HG03135 (cell line): ENCODE results near the gene SEPTIN12.

Experiments used
- ATAC-seq: cut with Tn5 transposase; IDR thresholded peaks from one replicate; pipeline ENCODE4 v1.9.1; 2021; ENCODE audit warnings: mild to moderate bottlenecking, moderate library complexity; ENCODE audit not compliant: unreplicated experiment

SEPTIN12 gene

GRCh38 chr16:4787627-4788482 is at the start of gene SEPTIN12:
SEPTIN12 (minus strand) TSS chr16:4788345; CDS start chr16:4787645, 700 bp downstream.
- ATAC-seq: no peak

GRCh38 chr16:4836727-4837126 is 48.6 kb upstream of the SEPTIN12 start:
- ATAC-seq: no peak

- ATAC-seq: no peak
Measured at GRCh38 chr16:4833584-4833983, 45.4 kb upstream of the SEPTIN12 start.

GRCh38 chr16:4832698-4833343 is 44.7 kb upstream of the SEPTIN12 start:
- ATAC-seq: no peak

- ATAC-seq: no peak
Measured at GRCh38 chr16:4831616-4832015, 43.5 kb upstream of the SEPTIN12 start.

- no peak for ATAC-seq
Measured at GRCh38 chr16:4830408-4830807, 42.3 kb upstream of the SEPTIN12 start.

GRCh38 chr16:4828567-4829321 is 40.6 kb upstream of the SEPTIN12 start:
- no peak for ATAC-seq

GRCh38 chr16:4826980-4827379 is 38.8 kb upstream of the SEPTIN12 start:
- no peak for ATAC-seq

- ATAC-seq: no peak
Measured at GRCh38 chr16:4826526-4826925, 38.4 kb upstream of the SEPTIN12 start.

GRCh38 chr16:4825196-4825595 is 37.1 kb upstream of the SEPTIN12 start:
- no peak for ATAC-seq

- no peak for ATAC-seq
Measured at GRCh38 chr16:4820652-4821051, 32.5 kb upstream of the SEPTIN12 start.

GRCh38 chr16:4814542-4815173 is 26.5 kb upstream of the SEPTIN12 start:
- ATAC-seq: no peak

GRCh38 chr16:4814046-4814445 is 25.9 kb upstream of the SEPTIN12 start:
- no peak for ATAC-seq

GRCh38 chr16:4813251-4814003 is 25.3 kb upstream of the SEPTIN12 start:
- no peak for ATAC-seq

- ATAC-seq: no peak
Measured at GRCh38 chr16:4811773-4812172, 23.6 kb upstream of the SEPTIN12 start.

GRCh38 chr16:4811242-4811641 is 23.1 kb upstream of the SEPTIN12 start:
- no peak for ATAC-seq

GRCh38 chr16:4806280-4806679 is 18.1 kb upstream of the SEPTIN12 start:
- ATAC-seq: no peak

- no peak for ATAC-seq
Measured at GRCh38 chr16:4805231-4805630, 17.1 kb upstream of the SEPTIN12 start.

GRCh38 chr16:4803898-4804762 is 16.0 kb upstream of the SEPTIN12 start:
- no peak for ATAC-seq
